Measurements from ENCODE around the gene MOCS1. TPM values are rescaled to one million over a fixed set of nuclear protein-coding genes. Genes with fewer than 3 reads are reported as not detected.

Gene MOCS1
- total RNA-seq, result 22.9 TPM
- long read RNA-seq, full-length matches to known transcripts, result 47 of 75 reads
- long read RNA-seq, partial matches to known transcripts, result 7 of 75 reads
- long read RNA-seq, other reads (novel, unspliced or antisense), result 21 of 75 reads

- intact Hi-C loops (cut with DNase I), result no loop called here
- Histone ChIP-seq H3K36me3 (no peaks in the 10 kb centered on the region), H3K4me3 (peak within 1 kb of the TSS; percentile 85), H3K27me3 (ENCODE audit: low read depth) (peaks cover 6% of the 10 kb centered on the region), H3K27ac (peak within 1 kb of the TSS; percentile 88), H3K9me3 (no peaks in the 10 kb centered on the region), H3K4me1 (peaks cover 34% of the 10 kb centered on the region)
- ATAC-seq, result peak; percentile 96 to 99
- DNase-seq, result peak; percentile 87
- TF ChIP-seq CTCF (IDR thresholded peaks at IDR 0.05), result no peak
Measured at GRCh38 chr6:39934131-39934757, at the start of gene MOCS1. TSS of gene MOCS1 (minus strand) at chr6:39934462. CDS start at chr6:39934417, 45 bp downstream.

GRCh38 chr6:39984051-39984450 lies 49.8 kb upstream of the MOCS1 start:
- Histone ChIP-seq H3K27ac (no peak overlapping the region), H3K4me1 (peaks cover 18% of the 10 kb centered on the region), H3K27me3 (ENCODE audit: low read depth) (no peaks in the 10 kb centered on the region), H3K4me3 (no peak overlapping the region), H3K36me3 (no peaks in the 10 kb centered on the region), H3K9me3 (no peaks in the 10 kb centered on the region)
- intact Hi-C loops (cut with DNase I), result no loop called here
- TF ChIP-seq CTCF (IDR thresholded peaks at IDR 0.05), result no peak
- DNase-seq, result no peak
- ATAC-seq, result no peak

DNA sequence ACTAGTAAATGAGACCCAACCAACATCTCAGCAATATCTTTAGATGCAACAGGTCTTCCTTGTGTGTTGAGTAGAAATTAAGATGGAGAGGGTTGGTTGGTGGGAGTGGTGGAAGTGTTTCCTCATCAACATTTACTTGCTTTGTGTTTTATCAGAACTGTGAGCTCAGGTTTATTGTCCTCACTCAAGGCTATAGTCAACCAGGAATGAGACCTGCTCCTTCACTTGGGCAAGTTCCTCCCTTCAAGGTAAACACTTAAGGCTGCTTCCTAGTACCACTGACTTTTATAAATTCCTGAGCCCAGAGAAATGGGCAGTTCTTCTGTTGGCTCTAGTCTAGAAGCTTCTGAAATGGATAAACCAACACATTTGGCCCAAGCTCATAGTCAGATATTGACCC lies 48.9 kb upstream of the MOCS1 start:
- DNase-seq (no peak), ATAC-seq (no peak)
- Histone ChIP-seq H3K27ac (no peak overlapping the region), H3K4me3 (no peak overlapping the region), H3K4me1 (peaks cover 20% of the 10 kb centered on the region), H3K36me3 (no peaks in the 10 kb centered on the region), H3K9me3 (no peaks in the 10 kb centered on the region), H3K27me3 (ENCODE audit: low read depth) (no peaks in the 10 kb centered on the region)
- intact Hi-C loops (cut with DNase I), result no loop called here
- TF ChIP-seq CTCF (IDR thresholded peaks at IDR 0.05), result no peak

GRCh38 chr6:39982720-39983119 lies 48.5 kb upstream of the MOCS1 start:
- Histone ChIP-seq H3K36me3 (no peaks in the 10 kb centered on the region), H3K27ac (no peak overlapping the region), H3K9me3 (no peaks in the 10 kb centered on the region), H3K4me1 (peaks cover 20% of the 10 kb centered on the region), H3K27me3 (ENCODE audit: low read depth) (no peaks in the 10 kb centered on the region), H3K4me3 (no peak overlapping the region)
- ATAC-seq, result no peak
- no peak for DNase-seq
- TF ChIP-seq CTCF (IDR thresholded peaks at IDR 0.05), result no peak
- intact Hi-C loops (cut with DNase I), result no loop called here

- Histone ChIP-seq H3K27ac (peak overlapping the region; percentile 18), H3K4me3 (no peak overlapping the region), H3K9me3 (no peaks in the 10 kb centered on the region), H3K4me1 (peaks cover 20% of the 10 kb centered on the region), H3K36me3 (no peaks in the 10 kb centered on the region), H3K27me3 (ENCODE audit: low read depth) (no peaks in the 10 kb centered on the region)
- intact Hi-C loops (cut with DNase I), result no loop called here
- ATAC-seq (peak; percentile 69 to 81), DNase-seq (no peak)
- peak; percentile 45 for TF ChIP-seq CTCF (IDR thresholded peaks at IDR 0.05)
Measured at GRCh38 chr6:39980839-39981580, 46.7 kb upstream of the MOCS1 start.
